ENCODE results near the gene PRKG1. TPM values are rescaled to one million over a fixed set of nuclear protein-coding genes. Genes with fewer than 3 reads are reported as not detected.

Gene PRKG1
- total and polyA plus RNA-seq, 2 experiments from 2014 or later, result 18.2 to 21.1 TPM

DNA sequence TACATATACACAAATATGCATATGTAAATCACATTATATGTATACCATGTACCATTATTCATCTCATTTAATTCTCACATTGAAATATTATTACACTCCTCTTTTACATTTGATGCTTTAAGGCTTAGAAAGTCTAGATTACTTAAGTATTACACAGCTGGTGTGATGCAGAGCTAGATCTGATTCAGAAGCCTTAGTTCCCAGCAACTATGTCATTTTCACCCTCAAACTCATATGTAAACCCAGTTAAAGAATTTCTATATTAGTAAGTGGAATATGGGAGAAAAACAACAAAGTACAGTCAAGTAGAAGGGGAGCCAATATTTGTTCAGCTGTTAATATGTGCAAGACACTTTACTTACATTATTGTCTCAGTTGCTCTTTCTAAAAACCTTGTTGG, 699.4 kb downstream of the PRKG1 start:
- no peak overlapping the region for H3K27ac Mint-ChIP-seq
- H3K9me3 Mint-ChIP-seq, result no peaks in the 10 kb centered on the region
- no peaks in the 10 kb centered on the region for H3K36me3 ChIP-seq (ENCODE audit: insufficient read depth)
- no peaks in the 10 kb centered on the region for H3K36me3 Mint-ChIP-seq (ENCODE audit: low read depth)
- no peaks in the 10 kb centered on the region for H3K9me2 ChIP-seq (ENCODE audit: insufficient read depth)
- H3F3A ChIP-seq (replicated peaks; ENCODE audit: low read depth), result no peaks in the 10 kb centered on the region
- no peaks in the 10 kb centered on the region for H4K20me1 ChIP-seq (replicated peaks; ENCODE audit: insufficient read depth)
- H2AFZ ChIP-seq, result no peak overlapping the region
- H3K27me3 Mint-ChIP-seq (ENCODE audit: insufficient read depth, low read depth, poor library complexity), result no peaks in the 10 kb centered on the region
- H3K4me3 Mint-ChIP-seq, result no peak overlapping the region
- DNase-seq (ENCODE audit: low spot score) (no peak), ATAC-seq (no peak)
- H3K27me3 ChIP-seq (ENCODE audit: insufficient read depth), result no peaks in the 10 kb centered on the region
- no peak overlapping the region for H3K4me3 ChIP-seq
- peaks cover 16% of the 10 kb centered on the region for H3K4me1 ChIP-seq (ENCODE audit: insufficient read depth)
- no peak overlapping the region for H3K4me2 ChIP-seq
- no peak overlapping the region for H3K27ac ChIP-seq (ENCODE audit: low read depth)
- H3K79me2 ChIP-seq (replicated peaks; ENCODE audit: insufficient read depth), result no peaks in the 10 kb centered on the region
- peaks cover 13% of the 10 kb centered on the region; the same call in 2 of the 3 replicates for H3K4me1 Mint-ChIP-seq
- TF ChIP-seq NANOG (IDR thresholded peaks at IDR 0.05; ENCODE audit: borderline replicate concordance) (no peak), EZH2 (IDR thresholded peaks at IDR 0.05; ENCODE audit: low read depth, unreplicated experiment) (no peak), JUNB (IDR thresholded peaks at IDR 0.05; ENCODE audit: unreplicated experiment) (no peak), ZNF331 (CRISPR knock-in tag; IDR thresholded peaks at IDR 0.05; ENCODE audit: low read depth) (no peak), EZH2phosphoT487 (IDR thresholded peaks at IDR 0.05; ENCODE audit: unreplicated experiment) (no peak), POLR2AphosphoS5 (IDR thresholded peaks at IDR 0.05; ENCODE audit: low read depth) (no peak), STAT1 (IDR thresholded peaks at IDR 0.05; ENCODE audit: unreplicated experiment) (no peak), ZNF114 (CRISPR knock-in tag; IDR thresholded peaks at IDR 0.05) (no peak), CREB1 (CRISPR knock-in tag; IDR thresholded peaks at IDR 0.05; ENCODE audit: low read depth) (no peak)
- TF ChIP-seq, protein P1, sequence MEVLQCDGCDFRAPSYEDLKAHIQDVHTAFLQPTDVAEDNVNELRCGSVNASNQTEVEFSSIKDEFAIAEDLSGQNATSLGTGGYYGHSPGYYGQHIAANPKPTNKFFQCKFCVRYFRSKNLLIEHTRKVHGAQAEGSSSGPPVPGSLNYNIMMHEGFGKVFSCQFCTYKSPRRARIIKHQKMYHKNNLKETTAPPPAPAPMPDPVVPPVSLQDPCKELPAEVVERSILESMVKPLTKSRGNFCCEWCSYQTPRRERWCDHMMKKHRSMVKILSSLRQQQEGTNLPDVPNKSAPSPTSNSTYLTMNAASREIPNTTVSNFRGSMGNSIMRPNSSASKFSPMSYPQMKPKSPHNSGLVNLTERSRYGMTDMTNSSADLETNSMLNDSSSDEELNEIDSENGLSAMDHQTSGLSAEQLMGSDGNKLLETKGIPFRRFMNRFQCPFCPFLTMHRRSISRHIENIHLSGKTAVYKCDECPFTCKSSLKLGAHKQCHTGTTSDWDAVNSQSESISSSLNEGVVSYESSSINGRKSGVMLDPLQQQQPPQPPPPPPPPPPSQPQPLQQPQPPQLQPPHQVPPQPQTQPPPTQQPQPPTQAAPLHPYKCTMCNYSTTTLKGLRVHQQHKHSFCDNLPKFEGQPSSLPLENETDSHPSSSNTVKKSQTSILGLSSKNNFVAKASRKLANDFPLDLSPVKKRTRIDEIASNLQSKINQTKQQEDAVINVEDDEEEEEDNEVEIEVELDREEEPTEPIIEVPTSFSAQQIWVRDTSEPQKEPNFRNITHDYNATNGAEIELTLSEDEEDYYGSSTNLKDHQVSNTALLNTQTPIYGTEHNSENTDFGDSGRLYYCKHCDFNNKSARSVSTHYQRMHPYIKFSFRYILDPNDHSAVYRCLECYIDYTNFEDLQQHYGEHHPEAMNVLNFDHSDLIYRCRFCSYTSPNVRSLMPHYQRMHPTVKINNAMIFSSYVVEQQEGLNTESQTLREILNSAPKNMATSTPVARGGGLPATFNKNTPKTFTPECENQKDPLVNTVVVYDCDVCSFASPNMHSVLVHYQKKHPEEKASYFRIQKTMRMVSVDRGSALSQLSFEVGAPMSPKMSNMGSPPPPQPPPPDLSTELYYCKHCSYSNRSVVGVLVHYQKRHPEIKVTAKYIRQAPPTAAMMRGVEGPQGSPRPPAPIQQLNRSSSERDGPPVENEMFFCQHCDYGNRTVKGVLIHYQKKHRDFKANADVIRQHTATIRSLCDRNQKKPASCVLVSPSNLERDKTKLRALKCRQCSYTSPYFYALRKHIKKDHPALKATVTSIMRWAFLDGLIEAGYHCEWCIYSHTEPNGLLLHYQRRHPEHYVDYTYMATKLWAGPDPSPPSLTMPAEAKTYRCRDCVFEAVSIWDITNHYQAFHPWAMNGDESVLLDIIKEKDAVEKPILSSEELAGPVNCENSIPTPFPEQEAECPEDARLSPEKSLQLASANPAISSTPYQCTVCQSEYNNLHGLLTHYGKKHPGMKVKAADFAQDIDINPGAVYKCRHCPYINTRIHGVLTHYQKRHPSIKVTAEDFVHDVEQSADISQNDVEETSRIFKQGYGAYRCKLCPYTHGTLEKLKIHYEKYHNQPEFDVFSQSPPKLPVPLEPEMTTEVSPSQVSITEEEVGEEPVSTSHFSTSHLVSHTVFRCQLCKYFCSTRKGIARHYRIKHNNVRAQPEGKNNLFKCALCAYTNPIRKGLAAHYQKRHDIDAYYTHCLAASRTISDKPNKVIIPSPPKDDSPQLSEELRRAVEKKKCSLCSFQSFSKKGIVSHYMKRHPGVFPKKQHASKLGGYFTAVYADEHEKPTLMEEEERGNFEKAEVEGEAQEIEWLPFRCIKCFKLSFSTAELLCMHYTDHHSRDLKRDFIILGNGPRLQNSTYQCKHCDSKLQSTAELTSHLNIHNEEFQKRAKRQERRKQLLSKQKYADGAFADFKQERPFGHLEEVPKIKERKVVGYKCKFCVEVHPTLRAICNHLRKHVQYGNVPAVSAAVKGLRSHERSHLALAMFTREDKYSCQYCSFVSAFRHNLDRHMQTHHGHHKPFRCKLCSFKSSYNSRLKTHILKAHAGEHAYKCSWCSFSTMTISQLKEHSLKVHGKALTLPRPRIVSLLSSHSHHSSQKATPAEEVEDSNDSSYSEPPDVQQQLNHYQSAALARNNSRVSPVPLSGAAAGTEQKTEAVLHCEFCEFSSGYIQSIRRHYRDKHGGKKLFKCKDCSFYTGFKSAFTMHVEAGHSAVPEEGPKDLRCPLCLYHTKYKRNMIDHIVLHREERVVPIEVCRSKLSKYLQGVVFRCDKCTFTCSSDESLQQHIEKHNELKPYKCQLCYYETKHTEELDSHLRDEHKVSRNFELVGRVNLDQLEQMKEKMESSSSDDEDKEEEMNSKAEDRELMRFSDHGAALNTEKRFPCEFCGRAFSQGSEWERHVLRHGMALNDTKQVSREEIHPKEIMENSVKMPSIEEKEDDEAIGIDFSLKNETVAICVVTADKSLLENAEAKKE (CRISPR knock-in tag; IDR thresholded peaks at IDR 0.05), result no peak
- TF ChIP-seq, protein P2, sequence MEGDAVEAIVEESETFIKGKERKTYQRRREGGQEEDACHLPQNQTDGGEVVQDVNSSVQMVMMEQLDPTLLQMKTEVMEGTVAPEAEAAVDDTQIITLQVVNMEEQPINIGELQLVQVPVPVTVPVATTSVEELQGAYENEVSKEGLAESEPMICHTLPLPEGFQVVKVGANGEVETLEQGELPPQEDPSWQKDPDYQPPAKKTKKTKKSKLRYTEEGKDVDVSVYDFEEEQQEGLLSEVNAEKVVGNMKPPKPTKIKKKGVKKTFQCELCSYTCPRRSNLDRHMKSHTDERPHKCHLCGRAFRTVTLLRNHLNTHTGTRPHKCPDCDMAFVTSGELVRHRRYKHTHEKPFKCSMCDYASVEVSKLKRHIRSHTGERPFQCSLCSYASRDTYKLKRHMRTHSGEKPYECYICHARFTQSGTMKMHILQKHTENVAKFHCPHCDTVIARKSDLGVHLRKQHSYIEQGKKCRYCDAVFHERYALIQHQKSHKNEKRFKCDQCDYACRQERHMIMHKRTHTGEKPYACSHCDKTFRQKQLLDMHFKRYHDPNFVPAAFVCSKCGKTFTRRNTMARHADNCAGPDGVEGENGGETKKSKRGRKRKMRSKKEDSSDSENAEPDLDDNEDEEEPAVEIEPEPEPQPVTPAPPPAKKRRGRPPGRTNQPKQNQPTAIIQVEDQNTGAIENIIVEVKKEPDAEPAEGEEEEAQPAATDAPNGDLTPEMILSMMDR (conservative IDR thresholded peaks at IDR 0.05; ENCODE audit: low read depth in 2 of 2), result no peak
- TF ChIP-seq, protein P3, sequence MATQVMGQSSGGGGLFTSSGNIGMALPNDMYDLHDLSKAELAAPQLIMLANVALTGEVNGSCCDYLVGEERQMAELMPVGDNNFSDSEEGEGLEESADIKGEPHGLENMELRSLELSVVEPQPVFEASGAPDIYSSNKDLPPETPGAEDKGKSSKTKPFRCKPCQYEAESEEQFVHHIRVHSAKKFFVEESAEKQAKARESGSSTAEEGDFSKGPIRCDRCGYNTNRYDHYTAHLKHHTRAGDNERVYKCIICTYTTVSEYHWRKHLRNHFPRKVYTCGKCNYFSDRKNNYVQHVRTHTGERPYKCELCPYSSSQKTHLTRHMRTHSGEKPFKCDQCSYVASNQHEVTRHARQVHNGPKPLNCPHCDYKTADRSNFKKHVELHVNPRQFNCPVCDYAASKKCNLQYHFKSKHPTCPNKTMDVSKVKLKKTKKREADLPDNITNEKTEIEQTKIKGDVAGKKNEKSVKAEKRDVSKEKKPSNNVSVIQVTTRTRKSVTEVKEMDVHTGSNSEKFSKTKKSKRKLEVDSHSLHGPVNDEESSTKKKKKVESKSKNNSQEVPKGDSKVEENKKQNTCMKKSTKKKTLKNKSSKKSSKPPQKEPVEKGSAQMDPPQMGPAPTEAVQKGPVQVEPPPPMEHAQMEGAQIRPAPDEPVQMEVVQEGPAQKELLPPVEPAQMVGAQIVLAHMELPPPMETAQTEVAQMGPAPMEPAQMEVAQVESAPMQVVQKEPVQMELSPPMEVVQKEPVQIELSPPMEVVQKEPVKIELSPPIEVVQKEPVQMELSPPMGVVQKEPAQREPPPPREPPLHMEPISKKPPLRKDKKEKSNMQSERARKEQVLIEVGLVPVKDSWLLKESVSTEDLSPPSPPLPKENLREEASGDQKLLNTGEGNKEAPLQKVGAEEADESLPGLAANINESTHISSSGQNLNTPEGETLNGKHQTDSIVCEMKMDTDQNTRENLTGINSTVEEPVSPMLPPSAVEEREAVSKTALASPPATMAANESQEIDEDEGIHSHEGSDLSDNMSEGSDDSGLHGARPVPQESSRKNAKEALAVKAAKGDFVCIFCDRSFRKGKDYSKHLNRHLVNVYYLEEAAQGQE (IDR thresholded peaks at IDR 0.05; ENCODE audit: unreplicated experiment), result no peak
- TF ChIP-seq, protein P4, sequence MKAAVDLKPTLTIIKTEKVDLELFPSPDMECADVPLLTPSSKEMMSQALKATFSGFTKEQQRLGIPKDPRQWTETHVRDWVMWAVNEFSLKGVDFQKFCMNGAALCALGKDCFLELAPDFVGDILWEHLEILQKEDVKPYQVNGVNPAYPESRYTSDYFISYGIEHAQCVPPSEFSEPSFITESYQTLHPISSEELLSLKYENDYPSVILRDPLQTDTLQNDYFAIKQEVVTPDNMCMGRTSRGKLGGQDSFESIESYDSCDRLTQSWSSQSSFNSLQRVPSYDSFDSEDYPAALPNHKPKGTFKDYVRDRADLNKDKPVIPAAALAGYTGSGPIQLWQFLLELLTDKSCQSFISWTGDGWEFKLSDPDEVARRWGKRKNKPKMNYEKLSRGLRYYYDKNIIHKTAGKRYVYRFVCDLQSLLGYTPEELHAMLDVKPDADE (IDR thresholded peaks at IDR 0.05), result no peak

Measured in GM23338 (cell line).